Measurements from ENCODE around the gene MAMSTR. TPM values are rescaled to one million over a fixed set of nuclear protein-coding genes. Genes with fewer than 3 reads are reported as not detected.

MAMSTR gene
- total RNA-seq, 2 experiments from 2014 or later, result 0.56 to 1.0 TPM

DNA sequence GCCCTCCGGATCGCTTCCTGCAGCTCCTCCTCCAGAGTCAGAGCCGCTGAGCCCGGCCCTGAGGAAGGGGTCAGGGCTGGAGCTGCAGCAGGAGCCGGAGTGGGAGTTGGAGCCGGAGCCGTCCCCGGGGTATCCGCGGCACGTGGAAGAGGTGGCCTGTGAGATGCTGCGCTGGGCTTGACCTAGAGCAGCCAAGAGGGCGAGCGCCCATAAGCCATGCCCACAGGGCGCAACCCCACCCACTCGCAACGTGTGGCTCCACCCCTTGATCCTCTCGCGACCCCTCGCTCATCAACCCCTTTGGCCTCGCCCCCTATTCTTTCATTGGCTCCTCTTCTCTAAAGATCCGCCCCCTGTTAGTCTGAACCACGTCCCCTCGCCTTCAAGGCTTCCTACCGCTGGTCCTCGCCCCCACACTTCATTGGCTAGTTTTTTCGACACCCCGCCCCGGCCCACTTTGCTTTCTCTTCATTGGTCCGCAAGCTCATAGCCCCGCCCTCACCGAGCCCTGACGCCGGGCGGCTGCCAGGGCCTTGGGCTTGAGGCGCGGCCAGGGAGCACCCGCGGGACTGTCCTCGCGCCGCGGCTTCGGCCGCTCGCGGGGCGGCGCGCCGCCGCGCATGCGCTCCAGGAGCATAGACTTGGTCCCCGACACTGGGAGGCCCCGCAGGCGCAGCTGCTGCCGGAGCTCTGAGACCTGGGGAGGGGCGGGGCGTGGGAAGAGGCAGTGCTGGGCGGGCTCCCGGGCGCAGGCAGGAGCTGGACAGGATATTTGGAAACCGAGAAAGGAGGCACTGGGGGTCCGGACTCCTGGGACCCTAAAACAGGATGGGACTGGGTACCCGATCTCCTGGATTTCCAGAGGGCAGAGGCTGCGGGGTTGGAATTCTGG, 5.4 kb downstream of the MAMSTR start:
- intact Hi-C loops (cut with micrococcal nuclease), result no loop called here
- POLR2A ChIA-PET, result interaction anchor here (0.7 to 1.3 kb wide), 6 partner anchors 11 to 834 kb away, joined by 3 to 5 read pairs (median 4); partner anchors contain the start of gene BCAT2
- peak; percentile 99 for DNase-seq
- TF ChIP-seq, protein P1, sequence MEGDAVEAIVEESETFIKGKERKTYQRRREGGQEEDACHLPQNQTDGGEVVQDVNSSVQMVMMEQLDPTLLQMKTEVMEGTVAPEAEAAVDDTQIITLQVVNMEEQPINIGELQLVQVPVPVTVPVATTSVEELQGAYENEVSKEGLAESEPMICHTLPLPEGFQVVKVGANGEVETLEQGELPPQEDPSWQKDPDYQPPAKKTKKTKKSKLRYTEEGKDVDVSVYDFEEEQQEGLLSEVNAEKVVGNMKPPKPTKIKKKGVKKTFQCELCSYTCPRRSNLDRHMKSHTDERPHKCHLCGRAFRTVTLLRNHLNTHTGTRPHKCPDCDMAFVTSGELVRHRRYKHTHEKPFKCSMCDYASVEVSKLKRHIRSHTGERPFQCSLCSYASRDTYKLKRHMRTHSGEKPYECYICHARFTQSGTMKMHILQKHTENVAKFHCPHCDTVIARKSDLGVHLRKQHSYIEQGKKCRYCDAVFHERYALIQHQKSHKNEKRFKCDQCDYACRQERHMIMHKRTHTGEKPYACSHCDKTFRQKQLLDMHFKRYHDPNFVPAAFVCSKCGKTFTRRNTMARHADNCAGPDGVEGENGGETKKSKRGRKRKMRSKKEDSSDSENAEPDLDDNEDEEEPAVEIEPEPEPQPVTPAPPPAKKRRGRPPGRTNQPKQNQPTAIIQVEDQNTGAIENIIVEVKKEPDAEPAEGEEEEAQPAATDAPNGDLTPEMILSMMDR (IDR thresholded peaks at IDR 0.05), result no peak
- H3K4me1 Mint-ChIP-seq (ENCODE audit: low read depth), result peaks cover 8% of the 10 kb centered on the region
- H3K27me3 Mint-ChIP-seq, result no peaks in the 10 kb centered on the region
- peaks cover 4% of the 10 kb centered on the region for H3K9me3 Mint-ChIP-seq
- H3K36me3 Mint-ChIP-seq (ENCODE audit: low read depth), result no peaks in the 10 kb centered on the region
- ATAC-seq, result peak; percentile 92
- CTCF ChIA-PET, result interaction anchor here (0.9 to 1.7 kb wide), 7 partner anchors 10 to 74 kb away, joined by 3 to 8 read pairs (median 3); no protein-coding TSS in a partner anchor
- peak overlapping the region; percentile 84 for H3K4me3 Mint-ChIP-seq
- H3K27ac Mint-ChIP-seq, result peak overlapping the region; percentile 87

DNA sequence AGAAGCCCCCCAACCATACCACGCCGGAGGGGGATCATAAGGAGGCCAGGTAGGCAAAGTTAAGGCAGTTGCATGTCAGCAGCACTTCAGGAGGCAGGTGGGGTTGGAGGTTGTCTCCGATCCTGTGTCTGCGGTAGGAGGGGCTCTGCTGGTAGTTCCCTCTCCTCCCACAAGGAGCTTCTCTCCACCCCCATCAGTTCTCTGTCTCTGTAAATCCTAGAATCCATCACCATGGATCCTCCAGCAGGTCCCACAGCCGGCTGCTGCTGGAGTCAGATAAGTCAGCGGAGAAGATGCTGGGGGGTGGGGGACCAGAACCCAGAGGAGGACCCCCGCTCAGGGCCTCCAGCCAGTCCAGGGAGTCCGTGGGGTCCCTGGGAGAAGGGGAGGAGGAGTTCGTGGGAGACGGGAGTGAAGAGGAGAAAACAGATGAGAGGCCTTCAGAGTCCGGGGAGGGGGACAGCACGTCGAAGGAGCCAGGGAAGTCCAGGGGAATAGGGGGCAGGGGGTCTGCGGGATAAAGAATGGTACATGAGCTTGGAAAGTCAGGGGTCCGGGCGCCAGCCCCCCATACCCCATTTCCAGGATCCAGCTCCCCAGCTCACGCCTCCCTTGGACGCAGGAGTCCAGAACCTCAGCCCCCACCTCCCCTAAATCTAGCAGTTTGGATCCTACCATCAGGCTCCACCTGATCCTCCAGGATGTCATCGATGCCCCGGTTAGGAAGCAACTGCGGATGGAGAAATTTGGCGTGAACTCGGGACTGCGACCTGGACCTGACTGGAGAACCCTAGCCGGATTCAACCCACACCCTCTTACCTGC, 6.3 kb downstream of the MAMSTR start:
- Mint-ChIP-seq H3K4me1 (ENCODE audit: low read depth) (peaks cover 8% of the 10 kb centered on the region), H3K36me3 (ENCODE audit: low read depth) (no peaks in the 10 kb centered on the region), H3K4me3 (peak overlapping the region; percentile 84), H3K27ac (peak overlapping the region; percentile 20), H3K9me3 (peaks cover 4% of the 10 kb centered on the region), H3K27me3 (no peaks in the 10 kb centered on the region)
- ChIA-PET POLR2A (interaction anchor here (1.0 to 1.3 kb wide), 5 partner anchors 12 to 97 kb away, joined by 3 to 5 read pairs (median 4); partner anchors contain the start of gene BCAT2), CTCF (interaction anchor here (0.6 to 1.9 kb wide), 10 partner anchors 16 to 129 kb away, joined by 3 to 8 read pairs (median 4); partner anchors contain the start of gene CA11)
- intact Hi-C loops (cut with micrococcal nuclease), result no loop called here
- no peak for DNase-seq
- no peak for ATAC-seq
- TF ChIP-seq, protein P1 (IDR thresholded peaks at IDR 0.05), result no peak

DNA sequence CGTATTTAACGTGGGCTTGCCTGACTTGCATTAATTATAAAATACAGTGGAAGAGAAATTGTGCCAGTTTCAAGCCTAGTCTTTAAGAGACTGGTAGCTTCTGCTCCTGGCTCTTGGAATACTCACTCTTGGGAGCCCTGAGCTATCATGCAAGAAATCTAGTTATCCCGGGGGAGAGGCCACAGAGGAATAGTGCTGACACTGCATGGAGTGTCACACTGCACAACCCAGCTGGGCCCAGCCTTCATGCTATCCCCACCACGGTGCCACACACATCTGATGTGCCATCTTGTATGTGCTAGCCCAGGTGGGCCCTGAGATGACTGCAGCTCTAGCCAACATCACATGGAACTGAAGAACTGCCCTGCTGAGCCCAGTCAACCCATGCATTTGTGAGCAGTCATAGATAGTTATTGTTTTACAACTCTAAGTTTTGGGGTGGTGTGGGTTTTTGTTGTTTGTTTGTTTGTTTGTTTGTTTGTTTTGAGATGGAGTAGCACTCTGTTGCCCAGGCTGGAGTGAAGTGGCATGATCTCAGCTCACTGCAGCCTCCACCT, 8.3 kb downstream of the MAMSTR start:
- no peaks in the 10 kb centered on the region for H3K36me3 Mint-ChIP-seq (ENCODE audit: low read depth)
- H3K4me3 Mint-ChIP-seq, result no peak overlapping the region
- ATAC-seq (no peak), DNase-seq (no peak)
- peaks cover 4% of the 10 kb centered on the region for H3K9me3 Mint-ChIP-seq
- CTCF ChIA-PET, result interaction anchor here (0.8 kb wide), 1 partner anchor 35 kb away, joined by 3 read pairs; no protein-coding TSS in a partner anchor
- TF ChIP-seq, protein P1 (IDR thresholded peaks at IDR 0.05), result no peak
- intact Hi-C loops (cut with micrococcal nuclease), result no loop called here
- H3K27ac Mint-ChIP-seq, result no peak overlapping the region
- H3K4me1 Mint-ChIP-seq (ENCODE audit: low read depth), result peaks cover 8% of the 10 kb centered on the region
- H3K27me3 Mint-ChIP-seq, result no peaks in the 10 kb centered on the region
- POLR2A ChIA-PET, result no interaction called here

DNA sequence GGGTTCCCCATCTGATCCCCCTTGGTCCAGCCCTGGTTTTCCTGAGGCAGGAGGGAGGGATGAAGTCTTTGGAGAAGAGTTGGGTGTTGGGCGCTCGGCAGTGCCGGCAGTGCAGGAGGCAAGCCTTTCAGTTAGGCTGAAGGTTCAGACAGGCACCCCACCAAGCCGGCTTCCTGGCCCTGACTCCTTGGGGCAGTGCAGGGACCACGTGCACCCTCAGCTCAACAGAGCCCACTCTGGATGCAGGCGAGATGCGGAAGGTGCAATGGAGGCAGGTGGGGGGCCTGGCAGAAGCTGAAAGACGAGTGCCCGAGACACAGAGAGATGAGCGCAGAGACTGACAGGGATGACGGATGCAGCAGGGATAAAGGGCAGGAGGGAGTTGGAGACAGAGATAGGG, 11.1 kb downstream of the MAMSTR start:
- no peaks in the 10 kb centered on the region for H3K4me1 Mint-ChIP-seq (ENCODE audit: low read depth)
- TF ChIP-seq, protein P1 (IDR thresholded peaks at IDR 0.05), result no peak
- peaks cover 4% of the 10 kb centered on the region for H3K9me3 Mint-ChIP-seq
- DNase-seq (no peak), ATAC-seq (no peak)
- H3K36me3 Mint-ChIP-seq (ENCODE audit: low read depth), result peaks cover 5% of the 10 kb centered on the region
- no peaks in the 10 kb centered on the region for H3K27me3 Mint-ChIP-seq
- ChIA-PET POLR2A (no interaction called here), CTCF (no interaction called here)
- intact Hi-C loops (cut with micrococcal nuclease), result no loop called here
- H3K27ac Mint-ChIP-seq, result no peak overlapping the region
- no peak overlapping the region for H3K4me3 Mint-ChIP-seq
